ENCODE data around the gene TTC34. TPM values are rescaled to one million over a fixed set of nuclear protein-coding genes. Genes with fewer than 3 reads are reported as not detected.

The TTC34 gene
- total RNA-seq (2014; rRNA removed; shearing (Covaris generic)), result 0.42 and 0.59 TPM in 2 replicates

GRCh38 chr1:2801535-2802291 is at the start of gene TTC34:
TSS of gene TTC34 (minus strand) at chr1:2801693. CDS start at chr1:2800827, 866 bp downstream.
- no peak within 1 kb of the TSS for H3K4me3 ChIP-seq (ENCODE audit: insufficient read depth, low read depth, low read length)
- H3K27me3 ChIP-seq (ENCODE audit: control insufficient read depth, insufficient read depth, low read length), result no peaks in the 10 kb centered on the region
- DNase-seq, result no peak
- no peaks in the 10 kb centered on the region for H3K36me3 ChIP-seq (replicated peaks; ENCODE audit: control insufficient read depth, insufficient read depth, low read length)

- no peaks in the 10 kb centered on the region for H3K36me3 ChIP-seq (replicated peaks; ENCODE audit: control insufficient read depth, insufficient read depth, low read length)
- H3K27me3 ChIP-seq (ENCODE audit: control insufficient read depth, insufficient read depth, low read length), result no peaks in the 10 kb centered on the region
- no peak overlapping the region for H3K4me3 ChIP-seq (ENCODE audit: insufficient read depth, low read depth, low read length)
- no peak for DNase-seq
These were observed 49.0 kb upstream of the TTC34 start for GRCh38 chr1:2850502-2850901.

GRCh38 chr1:2848006-2848670 is 46.6 kb upstream of the TTC34 start:
- no peak for DNase-seq
- H3K4me3 ChIP-seq (ENCODE audit: insufficient read depth, low read depth, low read length), result no peak overlapping the region
- no peaks in the 10 kb centered on the region for H3K27me3 ChIP-seq (ENCODE audit: control insufficient read depth, insufficient read depth, low read length)
- no peaks in the 10 kb centered on the region for H3K36me3 ChIP-seq (replicated peaks; ENCODE audit: control insufficient read depth, insufficient read depth, low read length)

- no peak overlapping the region for H3K4me3 ChIP-seq (ENCODE audit: insufficient read depth, low read depth, low read length)
- H3K27me3 ChIP-seq (ENCODE audit: control insufficient read depth, insufficient read depth, low read length), result no peaks in the 10 kb centered on the region
- no peak for DNase-seq
- no peaks in the 10 kb centered on the region for H3K36me3 ChIP-seq (replicated peaks; ENCODE audit: control insufficient read depth, insufficient read depth, low read length)
These were observed 45.8 kb upstream of the TTC34 start for GRCh38 chr1:2847086-2847985.

DNA sequence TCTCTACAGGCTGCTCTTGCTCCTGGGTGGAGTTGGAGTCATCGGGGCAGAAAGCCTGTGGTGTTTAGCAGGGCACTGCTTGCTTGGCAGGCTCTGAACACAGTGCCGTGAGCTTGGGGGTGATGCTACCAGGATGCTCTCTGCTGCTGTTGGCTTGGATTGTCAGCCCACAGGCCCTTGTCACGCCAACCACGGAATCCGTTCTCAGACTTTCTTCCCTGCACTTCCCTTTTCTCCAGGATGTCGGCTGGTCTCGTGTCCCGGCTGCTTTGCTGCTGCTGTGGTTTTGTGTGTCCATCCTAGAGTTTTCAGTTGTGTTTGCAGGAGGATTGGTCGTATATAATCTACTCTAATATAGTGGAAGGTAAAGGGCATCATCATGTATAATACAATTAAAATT is 44.4 kb upstream of the TTC34 start:
- Histone ChIP-seq H3K27me3 (ENCODE audit: control insufficient read depth, insufficient read depth, low read length) (no peaks in the 10 kb centered on the region), H3K36me3 (replicated peaks; ENCODE audit: control insufficient read depth, insufficient read depth, low read length) (no peaks in the 10 kb centered on the region), H3K4me3 (ENCODE audit: insufficient read depth, low read depth, low read length) (no peak overlapping the region)
- no peak for DNase-seq

DNA sequence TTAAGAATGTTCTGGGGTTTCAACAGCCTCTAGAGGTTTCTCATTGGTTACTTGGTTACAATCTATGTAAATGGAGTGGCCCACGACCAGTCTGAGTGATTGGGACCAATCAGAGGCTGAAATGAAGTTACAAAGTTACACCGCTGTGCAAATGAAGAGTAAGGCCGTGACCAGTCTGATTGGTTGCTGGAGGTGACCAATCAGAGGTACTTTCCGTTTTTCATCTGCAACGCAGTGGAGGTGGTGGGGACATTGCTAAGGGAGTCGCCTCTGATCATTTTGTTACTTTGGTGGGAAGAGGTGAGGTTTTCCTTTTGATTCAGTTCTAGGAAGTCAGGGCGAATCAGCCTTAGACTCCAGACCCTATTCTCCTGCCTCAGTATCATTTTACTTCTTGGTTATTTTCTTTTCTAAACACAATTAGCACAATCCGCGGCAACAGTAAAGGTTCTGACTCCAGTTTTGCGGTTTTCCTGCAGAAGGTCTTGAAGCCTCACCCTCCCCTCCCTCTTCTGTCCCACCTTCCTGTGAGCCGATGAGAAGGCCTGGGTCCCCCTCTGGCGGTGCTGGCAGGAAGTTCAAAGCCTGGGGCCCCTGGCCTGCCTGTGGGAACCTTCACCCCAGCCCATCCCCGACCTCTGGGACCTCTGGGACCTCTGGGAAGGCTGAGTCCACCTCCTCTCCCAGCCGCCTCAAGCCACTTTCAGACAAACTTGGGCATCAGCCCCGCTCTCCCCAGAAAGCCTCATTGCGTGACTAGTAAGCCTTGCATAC is 38.7 kb upstream of the TTC34 start:
- Histone ChIP-seq H3K27me3 (ENCODE audit: control insufficient read depth, insufficient read depth, low read length) (no peaks in the 10 kb centered on the region), H3K4me3 (ENCODE audit: insufficient read depth, low read depth, low read length) (no peak overlapping the region), H3K36me3 (replicated peaks; ENCODE audit: control insufficient read depth, insufficient read depth, low read length) (no peaks in the 10 kb centered on the region)
- DNase-seq, result no peak

- Histone ChIP-seq H3K27me3 (ENCODE audit: control insufficient read depth, insufficient read depth, low read length) (no peaks in the 10 kb centered on the region), H3K4me3 (ENCODE audit: insufficient read depth, low read depth, low read length) (no peak overlapping the region), H3K36me3 (replicated peaks; ENCODE audit: control insufficient read depth, insufficient read depth, low read length) (no peaks in the 10 kb centered on the region)
- no peak for DNase-seq
These were observed 36.3 kb upstream of the TTC34 start for GRCh38 chr1:2837823-2838222.

- Histone ChIP-seq H3K4me3 (ENCODE audit: insufficient read depth, low read depth, low read length) (no peak overlapping the region), H3K27me3 (ENCODE audit: control insufficient read depth, insufficient read depth, low read length) (no peaks in the 10 kb centered on the region), H3K36me3 (replicated peaks; ENCODE audit: control insufficient read depth, insufficient read depth, low read length) (no peaks in the 10 kb centered on the region)
- DNase-seq, result no peak
These were observed 35.8 kb upstream of the TTC34 start for GRCh38 chr1:2837316-2837715.

- H3K27me3 ChIP-seq (ENCODE audit: control insufficient read depth, insufficient read depth, low read length), result no peaks in the 10 kb centered on the region
- DNase-seq, result no peak
- H3K36me3 ChIP-seq (replicated peaks; ENCODE audit: control insufficient read depth, insufficient read depth, low read length), result no peaks in the 10 kb centered on the region
- H3K4me3 ChIP-seq (ENCODE audit: insufficient read depth, low read depth, low read length), result no peak overlapping the region
These were observed 35.0 kb upstream of the TTC34 start for GRCh38 chr1:2836333-2836970.

DNA sequence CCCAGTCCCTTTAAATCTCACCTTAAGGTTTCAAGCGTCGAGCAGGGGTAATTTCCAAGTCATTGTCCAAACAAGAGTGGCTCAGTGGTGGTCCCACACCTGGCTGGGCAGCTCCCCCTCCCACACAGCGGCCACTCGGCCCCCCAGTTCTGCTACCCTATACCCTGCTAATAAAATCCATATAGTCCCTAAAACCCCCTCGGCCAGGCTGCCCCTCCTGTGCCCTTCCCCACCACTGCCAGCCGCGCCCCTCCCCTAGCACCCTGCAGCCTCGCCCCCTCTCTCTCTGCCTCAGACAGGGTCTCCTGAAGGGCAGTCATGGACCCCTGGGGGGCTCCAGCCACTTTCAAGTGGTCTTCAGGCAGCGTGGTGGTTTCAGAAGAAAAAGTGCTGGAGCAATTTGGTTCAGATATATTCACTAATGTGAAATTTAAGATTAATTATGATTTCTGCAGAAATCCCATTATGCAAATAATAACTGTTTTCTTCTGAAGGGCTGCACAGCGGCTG is 34.2 kb upstream of the TTC34 start:
- no peaks in the 10 kb centered on the region for H3K36me3 ChIP-seq (replicated peaks; ENCODE audit: control insufficient read depth, insufficient read depth, low read length)
- H3K4me3 ChIP-seq (ENCODE audit: insufficient read depth, low read depth, low read length), result no peak overlapping the region
- H3K27me3 ChIP-seq (ENCODE audit: control insufficient read depth, insufficient read depth, low read length), result no peaks in the 10 kb centered on the region
- no peak for DNase-seq

- no peaks in the 10 kb centered on the region for H3K27me3 ChIP-seq (ENCODE audit: control insufficient read depth, insufficient read depth, low read length)
- DNase-seq, result no peak
- no peak overlapping the region for H3K4me3 ChIP-seq (ENCODE audit: insufficient read depth, low read depth, low read length)
- no peaks in the 10 kb centered on the region for H3K36me3 ChIP-seq (replicated peaks; ENCODE audit: control insufficient read depth, insufficient read depth, low read length)
These were observed 33.5 kb upstream of the TTC34 start for GRCh38 chr1:2834741-2835564.

GRCh38 chr1:2834146-2834475 is 32.6 kb upstream of the TTC34 start:
- no peaks in the 10 kb centered on the region for H3K36me3 ChIP-seq (replicated peaks; ENCODE audit: control insufficient read depth, insufficient read depth, low read length)
- no peak for DNase-seq
- no peaks in the 10 kb centered on the region for H3K27me3 ChIP-seq (ENCODE audit: control insufficient read depth, insufficient read depth, low read length)
- H3K4me3 ChIP-seq (ENCODE audit: insufficient read depth, low read depth, low read length), result no peak overlapping the region

DNA sequence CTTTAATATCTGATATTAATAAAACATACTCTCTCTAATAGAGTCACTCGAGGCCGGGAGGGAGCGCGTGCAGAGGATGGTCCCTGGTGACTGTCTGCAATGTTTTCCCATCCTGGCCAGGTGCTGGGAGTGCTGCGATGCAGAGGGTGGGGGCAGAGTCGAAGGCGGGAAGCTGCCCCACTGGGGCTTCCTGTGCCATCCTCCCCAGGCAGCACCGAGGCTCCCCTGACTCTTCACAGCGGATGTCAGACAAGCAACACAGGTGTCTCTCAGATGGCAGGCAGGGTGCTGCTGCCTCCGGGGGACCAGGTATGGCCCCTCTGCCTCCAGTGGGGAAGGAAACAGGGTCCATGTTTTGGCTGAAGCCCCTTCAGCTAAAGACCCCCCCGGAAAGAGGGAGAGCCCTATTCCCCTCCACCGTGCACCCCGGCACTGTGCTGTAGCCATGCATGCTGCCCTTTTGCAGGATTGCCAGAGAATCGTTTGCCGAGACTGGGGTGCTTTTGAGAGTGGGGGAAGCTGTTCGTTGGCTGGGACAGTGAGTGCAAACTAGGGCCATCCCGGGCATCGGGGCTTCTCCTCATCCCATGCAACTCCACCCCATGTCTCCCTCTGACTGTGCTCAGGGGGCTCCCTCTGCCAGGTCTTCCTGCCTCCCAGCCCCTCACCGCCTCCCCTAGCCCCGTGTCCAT is 32.1 kb upstream of the TTC34 start:
- no peak for DNase-seq
- Histone ChIP-seq H3K27me3 (ENCODE audit: control insufficient read depth, insufficient read depth, low read length) (no peaks in the 10 kb centered on the region), H3K4me3 (ENCODE audit: insufficient read depth, low read depth, low read length) (no peak overlapping the region), H3K36me3 (replicated peaks; ENCODE audit: control insufficient read depth, insufficient read depth, low read length) (no peaks in the 10 kb centered on the region)

Measured in H7 (cell line).